Loucy (cell line): ENCODE data around the gene RPS5.

ENCODE experiments used
- EZH2phosphoT487 ChIP-seq: fragments of 200-600 bp; IDR thresholded peaks from 2 replicates; pipeline ENCODE4 v1.6.1; 2018; ENCODE audit warnings: antibody characterized with exemption, mild to moderate bottlenecking, moderate library complexity, borderline replicate concordance
- TF ChIP-seq, protein P1 (sequence below): fragments of 200-600 bp; sonication (generic); conservative IDR thresholded peaks from 2 replicates; pipeline ENCODE4 v1.5.1; 2014; ENCODE audit warnings: mild to moderate bottlenecking, antibody characterized with exemption, low read length

DNA sequence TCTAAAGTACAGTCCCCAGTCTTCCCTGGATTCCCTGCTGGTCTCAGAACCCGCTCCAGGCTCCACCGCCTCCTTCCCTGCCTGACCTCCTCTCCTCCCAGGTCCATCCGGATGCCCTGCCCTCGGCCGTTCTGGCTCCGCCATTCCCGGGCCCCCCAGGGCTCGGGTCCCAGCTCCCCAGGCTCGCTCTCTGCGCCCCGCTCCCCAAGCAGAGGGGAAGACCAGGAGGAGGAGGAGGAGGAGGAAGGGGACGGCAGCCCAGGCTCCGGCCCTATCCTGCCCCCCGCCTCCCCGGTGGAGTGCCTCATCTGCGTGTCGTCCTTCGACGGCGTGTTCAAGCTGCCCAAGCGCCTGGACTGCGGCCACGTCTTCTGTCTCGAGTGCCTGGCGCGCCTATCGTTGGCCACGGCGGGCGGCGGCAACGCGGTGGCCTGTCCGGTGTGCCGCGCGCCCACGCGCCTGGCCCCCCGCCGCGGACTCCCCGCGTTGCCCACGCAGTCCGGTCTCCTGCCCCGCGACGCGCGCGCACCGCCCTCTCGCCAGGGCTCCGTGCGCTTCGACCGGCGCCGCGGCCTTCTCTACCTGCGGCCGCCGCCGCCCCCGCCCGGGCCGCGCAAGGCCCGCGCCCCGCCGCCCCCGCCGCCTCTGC is 9.0 kb downstream of the RPS5 start:
- TF ChIP-seq, protein P1, sequence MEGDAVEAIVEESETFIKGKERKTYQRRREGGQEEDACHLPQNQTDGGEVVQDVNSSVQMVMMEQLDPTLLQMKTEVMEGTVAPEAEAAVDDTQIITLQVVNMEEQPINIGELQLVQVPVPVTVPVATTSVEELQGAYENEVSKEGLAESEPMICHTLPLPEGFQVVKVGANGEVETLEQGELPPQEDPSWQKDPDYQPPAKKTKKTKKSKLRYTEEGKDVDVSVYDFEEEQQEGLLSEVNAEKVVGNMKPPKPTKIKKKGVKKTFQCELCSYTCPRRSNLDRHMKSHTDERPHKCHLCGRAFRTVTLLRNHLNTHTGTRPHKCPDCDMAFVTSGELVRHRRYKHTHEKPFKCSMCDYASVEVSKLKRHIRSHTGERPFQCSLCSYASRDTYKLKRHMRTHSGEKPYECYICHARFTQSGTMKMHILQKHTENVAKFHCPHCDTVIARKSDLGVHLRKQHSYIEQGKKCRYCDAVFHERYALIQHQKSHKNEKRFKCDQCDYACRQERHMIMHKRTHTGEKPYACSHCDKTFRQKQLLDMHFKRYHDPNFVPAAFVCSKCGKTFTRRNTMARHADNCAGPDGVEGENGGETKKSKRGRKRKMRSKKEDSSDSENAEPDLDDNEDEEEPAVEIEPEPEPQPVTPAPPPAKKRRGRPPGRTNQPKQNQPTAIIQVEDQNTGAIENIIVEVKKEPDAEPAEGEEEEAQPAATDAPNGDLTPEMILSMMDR = no peak
- TF ChIP-seq EZH2phosphoT487 = no peak
